AG04450 (cell line): ENCODE results near the gene GCNT2. TPM values are rescaled to one million over a fixed set of nuclear protein-coding genes. Genes with fewer than 3 reads are reported as not detected.
"Not testable (repeated sequence)": the region's sequence is repeated elsewhere in the genome, so short reads cannot be mapped to it uniquely, and the experiment has no call there.

Experiments used
- CTCF ChIA-PET: fragments of 300-600, 350-600 bp; formaldehyde crosslinking; extraction: SDS; loops from one replicate; lab custom pipeline; 2022; ENCODE audit warnings: antibody characterized with exemption, inconsistent platforms; lab: Charles Lee
- POLR2A ChIA-PET: fragments of 350-600 bp; formaldehyde crosslinking; extraction: SDS; loops from one replicate; lab custom pipeline; 2021; ENCODE audit warnings: antibody characterized with exemption, inconsistent platforms; lab: Yijun Ruan, JAX
- DNase-seq: peaks from one replicate; pipeline ENCODE4 v3.0.0-alpha.2; 2011; ENCODE audit warnings: low read depth, low spot score
- H3K27ac ChIP-seq: one replicate; pipeline ENCODE4 v1.5.1; 2012; ENCODE audit warnings: low read depth, low read length, control low read depth
- H3K27me3 ChIP-seq: one replicate; pipeline ENCODE4 v1.6.0; 2012; ENCODE audit warnings: low read length; ENCODE audit not compliant: control insufficient read depth, insufficient read depth
- H3K4me3 ChIP-seq: 2 replicates; pipeline ENCODE4 v1.5.1; 2011; ENCODE audit warnings: mild to moderate bottlenecking, low read depth, low read length, control low read depth
- H3K9me3 ChIP-seq: 2 replicates; pipeline ENCODE4 v1.5.1; 2012; ENCODE audit warnings: low read length; ENCODE audit not compliant: control insufficient read depth, insufficient read depth
- polyA plus RNA-seq: library from polyadenylated mRNA; depleted of rRNA; stranded (reverse); fragments of >200 nt; gene quantifications from 2 replicates; pipeline ENCODE4 v1.2.3, GENCODE V29; 2011
- TF ChIP-seq, protein P1 (sequence below): IDR thresholded peaks from 2 replicates; pipeline ENCODE4 v1.5.1; 2011; ENCODE audit warnings: low read depth, low read length, control low read depth, inconsistent platforms

GCNT2 gene
- polyA plus RNA-seq, 1 experiment, result 2.5 TPM

DNA sequence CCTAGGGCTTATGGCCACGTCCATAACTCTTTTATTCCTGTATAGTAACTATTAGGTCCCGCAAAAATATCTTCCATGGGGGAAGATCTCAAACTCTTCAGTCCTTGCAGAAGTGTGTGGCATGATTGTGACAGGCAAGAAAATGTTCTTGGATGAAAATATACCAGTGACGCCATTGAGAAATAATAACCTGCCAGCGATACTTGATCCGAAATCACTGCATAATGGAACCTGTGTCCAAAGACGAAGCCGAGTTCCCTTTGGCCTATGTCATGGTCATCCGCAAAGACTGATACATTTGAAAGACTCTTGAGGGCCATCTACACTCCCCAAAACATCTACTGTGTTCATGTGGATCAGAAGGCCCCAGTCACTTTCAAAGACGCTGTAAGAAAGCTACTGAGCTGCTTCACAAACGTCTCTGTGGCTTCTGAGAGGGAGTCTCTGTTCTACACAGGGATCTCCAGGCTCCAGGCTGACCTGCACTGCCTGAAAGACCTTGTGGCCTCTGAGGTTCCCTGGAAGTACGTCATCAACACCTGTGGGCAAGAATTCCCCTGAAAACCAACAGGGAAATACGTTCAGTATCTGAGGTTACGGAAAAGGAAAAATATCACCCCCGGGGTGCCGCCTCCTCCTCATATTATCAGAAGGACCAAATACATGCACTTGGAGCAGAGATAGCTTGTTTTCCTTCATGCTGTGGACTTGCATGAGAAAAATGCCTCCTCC is 6.9 kb upstream of the GCNT2 start:
- Histone ChIP-seq H3K27me3 (no peaks in the 10 kb centered on the region), H3K9me3 (no peaks in the 10 kb centered on the region; the same call in 1 of the 2 replicates), H3K27ac (no peak overlapping the region), H3K4me3 (no peak overlapping the region)
- CTCF ChIA-PET, result no interaction called here
- POLR2A ChIA-PET, result no interaction called here
- TF ChIP-seq, protein P1, sequence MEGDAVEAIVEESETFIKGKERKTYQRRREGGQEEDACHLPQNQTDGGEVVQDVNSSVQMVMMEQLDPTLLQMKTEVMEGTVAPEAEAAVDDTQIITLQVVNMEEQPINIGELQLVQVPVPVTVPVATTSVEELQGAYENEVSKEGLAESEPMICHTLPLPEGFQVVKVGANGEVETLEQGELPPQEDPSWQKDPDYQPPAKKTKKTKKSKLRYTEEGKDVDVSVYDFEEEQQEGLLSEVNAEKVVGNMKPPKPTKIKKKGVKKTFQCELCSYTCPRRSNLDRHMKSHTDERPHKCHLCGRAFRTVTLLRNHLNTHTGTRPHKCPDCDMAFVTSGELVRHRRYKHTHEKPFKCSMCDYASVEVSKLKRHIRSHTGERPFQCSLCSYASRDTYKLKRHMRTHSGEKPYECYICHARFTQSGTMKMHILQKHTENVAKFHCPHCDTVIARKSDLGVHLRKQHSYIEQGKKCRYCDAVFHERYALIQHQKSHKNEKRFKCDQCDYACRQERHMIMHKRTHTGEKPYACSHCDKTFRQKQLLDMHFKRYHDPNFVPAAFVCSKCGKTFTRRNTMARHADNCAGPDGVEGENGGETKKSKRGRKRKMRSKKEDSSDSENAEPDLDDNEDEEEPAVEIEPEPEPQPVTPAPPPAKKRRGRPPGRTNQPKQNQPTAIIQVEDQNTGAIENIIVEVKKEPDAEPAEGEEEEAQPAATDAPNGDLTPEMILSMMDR, result no peak
- DNase-seq, result no peak

DNA sequence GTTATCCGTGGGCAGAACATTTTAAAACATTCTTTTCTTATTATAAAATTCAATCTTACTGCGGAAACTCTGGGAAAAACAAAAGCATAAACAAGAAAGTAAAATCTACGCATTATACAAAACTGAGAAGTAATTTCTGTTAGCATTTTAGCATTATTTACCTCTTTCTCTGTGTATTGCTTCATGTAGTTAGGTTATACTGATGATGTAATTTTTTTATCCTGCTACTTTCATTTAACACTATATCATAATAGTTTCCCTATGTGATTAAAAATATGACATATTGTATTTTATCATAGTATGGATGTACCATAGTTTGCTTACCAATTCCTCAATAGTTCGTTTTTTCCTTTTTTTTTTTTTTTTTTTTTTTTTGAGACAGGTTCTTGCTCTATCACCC is 4.2 kb upstream of the GCNT2 start:
- TF ChIP-seq, protein P1, result no peak
- H3K27ac ChIP-seq, result no peak overlapping the region

DNA sequence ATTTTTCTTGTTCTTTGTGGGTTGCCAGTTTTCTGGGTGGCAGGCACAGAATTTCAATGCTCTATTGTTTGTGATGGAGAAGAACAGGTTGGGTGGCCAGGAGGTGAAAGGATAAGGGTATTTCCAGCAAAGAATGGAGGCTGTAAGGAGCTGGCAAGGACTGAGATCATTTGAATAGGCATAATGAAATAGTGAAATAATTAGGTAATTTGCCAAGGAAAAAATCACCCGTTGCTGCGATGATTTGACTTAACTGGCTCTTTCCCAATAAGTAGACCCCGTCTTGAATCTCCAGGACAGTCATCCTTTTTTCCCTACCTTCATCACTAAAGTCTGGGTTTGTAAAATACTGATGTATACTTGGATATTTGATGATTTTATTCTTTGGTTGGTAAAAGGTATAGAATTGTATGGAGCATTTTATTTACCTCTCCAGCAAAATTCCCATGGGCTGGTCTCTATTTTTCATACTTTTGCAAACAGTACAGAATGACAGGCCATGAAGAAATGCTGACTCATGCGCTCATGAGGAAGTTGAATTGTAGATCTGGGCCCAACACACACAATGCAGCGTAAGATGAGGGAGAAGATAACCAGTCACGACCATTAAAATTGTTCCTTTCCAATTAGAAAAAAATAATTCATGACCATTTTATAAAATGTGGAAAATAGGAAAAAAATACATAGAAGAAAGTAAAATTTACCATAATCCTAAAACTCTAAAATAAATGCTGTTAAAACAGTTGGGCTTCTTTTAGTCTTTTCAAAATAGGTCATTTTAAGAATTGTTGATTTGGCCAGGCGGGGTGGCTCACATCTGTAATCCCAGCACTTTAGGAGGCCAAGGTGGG is 2.4 kb upstream of the GCNT2 start:
- Histone ChIP-seq H3K27me3 (no peaks in the 10 kb centered on the region), H3K4me3 (no peak overlapping the region), H3K9me3 (no peaks in the 10 kb centered on the region; the same call in 1 of the 2 replicates), H3K27ac (no peak overlapping the region)
- ChIA-PET CTCF (no interaction called here), POLR2A (no interaction called here)
- DNase-seq, result no peak
- TF ChIP-seq, protein P1, result no peak

More for the DNA sequence above, 4.2 kb upstream of the GCNT2 start:
- Histone ChIP-seq H3K9me3 (no peaks in the 10 kb centered on the region; the same call in 1 of the 2 replicates), H3K27me3 (no peaks in the 10 kb centered on the region), H3K4me3 (no peak overlapping the region)
- ChIA-PET CTCF (no interaction called here), POLR2A (no interaction called here)
- no peak for DNase-seq

DNA sequence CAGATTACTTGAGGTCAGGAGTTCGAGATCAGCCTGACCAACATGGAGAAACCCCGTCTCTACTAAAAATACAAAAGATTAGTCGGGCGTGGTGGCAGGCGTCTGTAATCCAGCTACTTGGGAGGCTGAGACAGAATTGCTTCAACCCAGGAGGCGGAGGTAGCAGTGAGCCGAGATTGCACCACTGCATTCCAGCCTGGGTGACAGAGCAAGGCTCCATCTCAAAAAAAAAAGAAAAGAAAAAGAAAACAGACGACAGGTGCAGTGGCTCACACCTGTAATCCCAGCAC is 1.8 kb upstream of the GCNT2 start:
- H3K9me3 ChIP-seq, H3K27ac ChIP-seq, DNase-seq, POLR2A ChIA-PET, CTCF ChIA-PET, H3K27me3 ChIP-seq, H3K4me3 ChIP-seq: not testable (repeated sequence)

DNA sequence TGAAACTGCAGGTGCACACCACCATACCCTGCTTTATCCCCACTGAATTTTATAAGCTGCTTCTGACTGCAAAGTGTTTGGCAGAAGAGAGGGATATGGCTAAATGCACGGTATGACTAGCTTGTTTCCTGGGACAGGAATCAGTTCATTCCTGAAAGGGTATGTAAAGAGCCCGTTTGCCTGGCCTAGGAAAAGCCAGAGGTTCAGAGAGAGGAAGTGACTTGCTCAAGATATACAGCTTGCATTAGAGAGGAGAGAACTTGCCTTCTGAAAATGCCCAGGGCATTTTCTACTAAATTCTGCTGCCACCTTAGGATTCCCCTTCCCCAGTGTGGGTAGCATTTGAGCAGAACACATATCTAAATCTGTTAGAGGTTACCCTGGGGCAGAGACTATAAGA is 683 bp upstream of the GCNT2 start:
- H3K27ac ChIP-seq, result no peak overlapping the region
- no peaks in the 10 kb centered on the region for H3K27me3 ChIP-seq
- H3K9me3 ChIP-seq, result no peaks in the 10 kb centered on the region; the same call in 1 of the 2 replicates
- TF ChIP-seq, protein P1, result no peak
- POLR2A ChIA-PET, result interaction anchor here (0.7 kb wide), 1 partner anchor 175 kb away, joined by 3 read pairs; the partner anchor contains the start of gene PAK1IP1
- H3K4me3 ChIP-seq, result no peak overlapping the region
- CTCF ChIA-PET, result interaction anchor here (1.1 to 2.4 kb wide), 2 partner anchors 9 to 41 kb away, joined by 5 read pairs; no protein-coding TSS in a partner anchor
- no peak for DNase-seq
